ENCODE results near the gene COX6B2.
A peak's percentile ranks its signal among the peaks of the same experiment; 100 is the strongest.
"Not testable (repeated sequence)": the region's sequence is repeated elsewhere in the genome, so short reads cannot be mapped to it uniquely, and the experiment has no call there.

COX6B2 gene

DNA sequence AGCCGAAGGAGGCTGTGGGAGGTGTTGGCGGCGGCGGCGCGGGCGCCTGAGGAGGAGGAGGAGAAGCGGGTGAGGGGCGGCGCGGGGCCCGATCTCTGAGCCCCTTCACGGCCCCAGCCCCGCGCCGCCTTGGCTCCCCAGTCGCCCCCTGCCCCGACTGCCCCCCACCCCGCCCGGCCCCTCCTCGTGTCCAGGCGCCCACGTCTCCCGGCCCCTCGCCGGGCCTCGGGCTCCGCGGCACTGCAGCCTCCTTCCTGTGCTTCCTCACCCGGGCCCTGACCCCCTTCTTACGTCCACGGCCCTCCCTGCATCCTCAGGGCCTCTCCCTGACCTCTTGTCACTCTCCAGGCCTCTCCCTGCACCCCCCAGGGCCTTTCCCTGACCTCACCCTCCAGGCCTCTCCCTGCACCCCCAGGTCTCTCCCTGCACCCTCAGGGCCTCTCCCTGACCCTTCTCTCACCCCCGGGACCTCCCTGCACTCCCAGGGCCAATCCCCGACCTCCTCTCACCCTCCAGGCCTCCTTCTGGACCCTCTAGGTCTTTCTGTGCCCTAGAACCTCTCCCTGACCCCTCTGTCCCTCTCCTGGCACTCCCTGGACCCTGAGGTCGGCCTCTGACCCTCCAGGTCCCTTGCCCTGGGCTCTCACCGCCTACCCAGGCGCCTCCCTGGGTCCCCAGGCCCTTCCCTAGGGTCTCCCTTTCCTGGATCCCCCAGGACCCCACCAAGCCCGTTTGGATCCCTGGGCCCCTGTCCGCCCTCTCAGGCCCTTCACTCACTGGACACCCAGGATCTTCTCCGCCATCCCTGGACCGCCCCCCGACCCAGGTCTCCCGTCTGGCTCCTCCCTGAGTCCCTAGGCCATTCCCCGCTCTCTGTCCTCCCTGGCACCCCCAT, 14.4 kb downstream of the COX6B2 start:
- in situ Hi-C loops (cut with HindIII; ENCODE audit: low pct_unique_long_range_greater_than_20kb, low sequenced_read_pairs): no loop called here
- TF ChIP-seq JUND (IDR thresholded peaks at IDR 0.05; ENCODE audit: low read depth): no peak
- DNase-seq (ENCODE audit: low read depth in 1 of 2, low spot score in 1 of 2): no peak

- in situ Hi-C loops (cut with HindIII; ENCODE audit: low pct_unique_long_range_greater_than_20kb, low sequenced_read_pairs): no loop called here
- DNase-seq (ENCODE audit: low read depth in 1 of 2, low spot score in 1 of 2): peak; percentile 92 to 100
- TF ChIP-seq JUND (IDR thresholded peaks at IDR 0.05; ENCODE audit: low read depth): no peak
Measured at GRCh38 chr19:55339105-55339888, 15.2 kb downstream of the COX6B2 start, which contains the start of gene KMT5C. Gene KMT5C, plus strand, starts transcription at chr19:55339876. Its CDS starts 2,061 bp downstream, at chr19:55341937.

GRCh38 chr19:55336101-55336500, 18.4 kb downstream of the COX6B2 start:
- TF ChIP-seq JUND (IDR thresholded peaks at IDR 0.05; ENCODE audit: low read depth): no peak
- in situ Hi-C loops (cut with HindIII; ENCODE audit: low pct_unique_long_range_greater_than_20kb, low sequenced_read_pairs): no loop called here
- DNase-seq (ENCODE audit: low read depth in 1 of 2, low spot score in 1 of 2): no peak

DNA sequence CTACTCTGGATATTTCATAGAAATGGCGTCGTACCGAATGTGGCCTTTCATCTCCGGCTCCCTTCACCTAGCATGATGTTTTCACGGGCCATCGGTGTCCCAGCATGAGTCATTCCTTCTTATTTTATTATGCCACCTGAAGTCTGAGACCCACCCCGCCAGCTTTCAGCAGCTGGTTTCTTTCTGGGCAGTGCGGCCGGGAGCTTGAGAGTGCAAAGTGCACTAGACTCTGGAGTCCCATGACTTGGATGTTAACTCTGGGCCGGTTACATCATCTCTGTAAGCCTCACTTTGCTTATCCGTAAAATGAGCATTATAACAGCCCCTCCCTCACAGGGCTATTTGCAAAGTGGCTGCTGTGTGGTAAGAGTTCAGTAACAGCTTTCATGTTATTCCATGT, 20.6 kb downstream of the COX6B2 start:
- TF ChIP-seq JUND (IDR thresholded peaks at IDR 0.05; ENCODE audit: low read depth): no peak
- DNase-seq (ENCODE audit: low read depth in 1 of 2, low spot score in 1 of 2): no peak
- in situ Hi-C loops (cut with HindIII; ENCODE audit: low pct_unique_long_range_greater_than_20kb, low sequenced_read_pairs): no loop called here

DNA sequence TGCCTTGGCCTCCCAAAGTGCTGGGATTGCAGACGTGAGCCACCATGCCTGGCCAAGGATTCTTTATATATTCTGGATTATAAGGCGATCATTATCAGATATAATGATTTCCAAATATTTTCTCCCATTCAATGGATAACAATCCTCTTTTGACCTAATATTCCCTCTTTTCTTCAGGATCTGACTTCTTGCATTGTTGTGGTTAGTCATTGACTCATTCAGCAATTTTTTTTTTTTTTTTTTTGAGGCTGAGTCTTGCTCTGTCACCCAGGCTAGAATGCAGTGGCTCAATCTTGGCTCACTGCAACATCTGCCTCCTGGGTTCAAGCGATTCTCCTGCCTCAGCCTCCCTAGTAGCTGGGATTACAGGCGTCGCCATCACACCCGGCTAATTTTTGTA, 24.7 kb downstream of the COX6B2 start:
- in situ Hi-C loops (cut with HindIII; ENCODE audit: low pct_unique_long_range_greater_than_20kb, low sequenced_read_pairs): not testable (repeated sequence)

GRCh38 chr19:55328774-55329318, 25.7 kb downstream of the COX6B2 start:
- DNase-seq (ENCODE audit: low read depth in 1 of 2, low spot score in 1 of 2): peak in 1 of 2 experiments; percentile 69

More for the DNA sequence above, 24.7 kb downstream of the COX6B2 start:
- not testable (repeated sequence) for DNase-seq (ENCODE audit: low read depth in 1 of 2, low spot score in 1 of 2)

GRCh38 chr19:55325172-55325571, 29.3 kb downstream of the COX6B2 start, which contains the start of gene TMEM150B:
Gene TMEM150B, minus strand, starts transcription at chr19:55325341. Its CDS starts 4,305 bp downstream, at chr19:55321036.
- in situ Hi-C loops (cut with HindIII; ENCODE audit: low pct_unique_long_range_greater_than_20kb, low sequenced_read_pairs): no loop called here
- no peak for TF ChIP-seq JUND (IDR thresholded peaks at IDR 0.05; ENCODE audit: low read depth)
- no peak for DNase-seq (ENCODE audit: low read depth in 1 of 2, low spot score in 1 of 2)

More at GRCh38 chr19:55328774-55329318, 25.7 kb downstream of the COX6B2 start:
- in situ Hi-C loops (cut with HindIII; ENCODE audit: low pct_unique_long_range_greater_than_20kb, low sequenced_read_pairs): not testable (repeated sequence)

- TF ChIP-seq JUND (IDR thresholded peaks at IDR 0.05; ENCODE audit: low read depth): no peak
- in situ Hi-C loops (cut with HindIII; ENCODE audit: low pct_unique_long_range_greater_than_20kb, low sequenced_read_pairs): no loop called here
- DNase-seq (ENCODE audit: low read depth in 1 of 2, low spot score in 1 of 2): no peak
Measured at GRCh38 chr19:55324662-55325061, 29.9 kb downstream of the COX6B2 start.

- TF ChIP-seq JUND (IDR thresholded peaks at IDR 0.05; ENCODE audit: low read depth): no peak
- in situ Hi-C loops (cut with HindIII; ENCODE audit: low pct_unique_long_range_greater_than_20kb, low sequenced_read_pairs): no loop called here
- no peak for DNase-seq (ENCODE audit: low read depth in 1 of 2, low spot score in 1 of 2)
Measured at GRCh38 chr19:55322204-55322885, 32.2 kb downstream of the COX6B2 start.

- TF ChIP-seq JUND (IDR thresholded peaks at IDR 0.05; ENCODE audit: low read depth): no peak
- DNase-seq (ENCODE audit: low read depth in 1 of 2, low spot score in 1 of 2): no peak
- in situ Hi-C loops (cut with HindIII; ENCODE audit: low pct_unique_long_range_greater_than_20kb, low sequenced_read_pairs): no loop called here
Measured at GRCh38 chr19:55321466-55322137, 32.9 kb downstream of the COX6B2 start.

DNA sequence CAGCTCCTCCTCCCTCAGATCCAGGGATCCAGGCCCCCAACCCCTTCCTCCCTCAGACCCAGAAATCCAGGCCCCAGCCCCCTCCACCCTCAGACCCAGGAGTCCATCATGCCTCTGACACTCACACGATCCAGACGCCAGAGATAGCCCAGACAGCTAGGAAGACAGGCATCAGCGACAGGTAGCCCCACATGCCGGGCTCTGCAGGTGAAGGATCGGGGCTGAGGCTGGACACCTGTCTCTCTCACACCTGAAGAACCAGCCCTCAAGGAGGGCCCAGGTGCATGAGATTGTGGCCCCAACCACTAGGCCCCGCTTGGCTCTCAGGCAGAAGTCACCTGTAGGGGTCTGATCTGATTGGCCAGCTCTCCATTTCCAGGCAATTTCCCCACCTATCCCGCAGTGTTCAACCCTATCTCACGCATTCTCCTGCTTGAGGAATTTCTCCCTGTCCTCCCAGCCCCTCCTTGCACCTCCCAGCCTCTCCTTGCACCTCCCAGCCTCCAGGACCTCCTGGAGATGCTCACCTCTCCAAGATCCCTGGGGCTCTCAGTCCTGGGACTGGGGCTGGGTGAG, 33.6 kb downstream of the COX6B2 start:
- no peak for DNase-seq (ENCODE audit: low read depth in 1 of 2, low spot score in 1 of 2)
- TF ChIP-seq JUND (IDR thresholded peaks at IDR 0.05; ENCODE audit: low read depth): no peak
- in situ Hi-C loops (cut with HindIII; ENCODE audit: low pct_unique_long_range_greater_than_20kb, low sequenced_read_pairs): no loop called here
